ENCODE measurements around the gene U2SURP.

DNA sequence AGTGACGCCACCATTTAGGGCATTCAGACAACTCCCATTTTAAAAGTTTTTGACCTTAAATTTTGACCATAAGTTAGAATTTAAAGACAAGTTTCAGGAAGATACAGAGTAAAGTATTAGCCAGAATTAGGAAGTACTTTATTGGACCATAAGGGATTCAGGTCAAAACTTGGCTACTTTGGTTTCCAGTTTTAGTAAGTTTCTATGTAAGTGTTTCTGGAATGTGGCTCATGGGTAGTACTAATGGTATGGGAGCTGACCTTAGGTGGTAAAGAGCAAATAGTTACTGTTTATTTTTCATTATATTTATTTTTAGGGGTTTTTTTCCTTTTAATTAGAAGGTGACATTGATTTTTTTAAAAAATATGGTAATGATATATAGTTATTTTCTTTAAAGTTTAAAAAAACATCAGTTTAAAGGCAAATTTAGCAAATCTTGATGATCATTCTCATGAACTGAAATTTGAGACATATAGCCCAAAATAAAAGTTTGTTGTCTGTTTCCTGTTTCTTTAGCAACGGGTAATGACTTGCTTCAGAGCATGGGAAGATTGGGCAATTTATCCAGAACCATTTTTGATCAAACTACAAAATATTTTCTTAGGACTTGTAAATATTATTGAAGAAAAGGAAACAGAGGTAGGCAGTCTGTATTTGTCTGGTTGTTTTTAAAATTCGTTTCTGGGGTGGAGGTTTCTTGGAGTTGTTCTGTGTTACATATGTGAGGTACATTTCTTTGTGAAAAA lies 34.3 kb downstream of the U2SURP start:
- TF ChIP-seq, protein P1, sequence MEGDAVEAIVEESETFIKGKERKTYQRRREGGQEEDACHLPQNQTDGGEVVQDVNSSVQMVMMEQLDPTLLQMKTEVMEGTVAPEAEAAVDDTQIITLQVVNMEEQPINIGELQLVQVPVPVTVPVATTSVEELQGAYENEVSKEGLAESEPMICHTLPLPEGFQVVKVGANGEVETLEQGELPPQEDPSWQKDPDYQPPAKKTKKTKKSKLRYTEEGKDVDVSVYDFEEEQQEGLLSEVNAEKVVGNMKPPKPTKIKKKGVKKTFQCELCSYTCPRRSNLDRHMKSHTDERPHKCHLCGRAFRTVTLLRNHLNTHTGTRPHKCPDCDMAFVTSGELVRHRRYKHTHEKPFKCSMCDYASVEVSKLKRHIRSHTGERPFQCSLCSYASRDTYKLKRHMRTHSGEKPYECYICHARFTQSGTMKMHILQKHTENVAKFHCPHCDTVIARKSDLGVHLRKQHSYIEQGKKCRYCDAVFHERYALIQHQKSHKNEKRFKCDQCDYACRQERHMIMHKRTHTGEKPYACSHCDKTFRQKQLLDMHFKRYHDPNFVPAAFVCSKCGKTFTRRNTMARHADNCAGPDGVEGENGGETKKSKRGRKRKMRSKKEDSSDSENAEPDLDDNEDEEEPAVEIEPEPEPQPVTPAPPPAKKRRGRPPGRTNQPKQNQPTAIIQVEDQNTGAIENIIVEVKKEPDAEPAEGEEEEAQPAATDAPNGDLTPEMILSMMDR (IDR thresholded peaks at IDR 0.05), result no peak
- TF ChIP-seq EZH2 (IDR thresholded peaks at IDR 0.05; ENCODE audit: borderline replicate concordance, insufficient read depth, low read depth, low read length, poor library complexity, severe bottlenecking), result no peak
